Measurements from ENCODE around the gene GHRH. TPM values are rescaled to one million over a fixed set of nuclear protein-coding genes. Genes with fewer than 3 reads are reported as not detected.
A peak's percentile ranks its signal among the peaks of the same experiment; 100 is the strongest.

The GHRH gene
- polyA plus RNA-seq, 2 of the 4 experiments (the other 2 are of a cell fraction) = not detected

DNA sequence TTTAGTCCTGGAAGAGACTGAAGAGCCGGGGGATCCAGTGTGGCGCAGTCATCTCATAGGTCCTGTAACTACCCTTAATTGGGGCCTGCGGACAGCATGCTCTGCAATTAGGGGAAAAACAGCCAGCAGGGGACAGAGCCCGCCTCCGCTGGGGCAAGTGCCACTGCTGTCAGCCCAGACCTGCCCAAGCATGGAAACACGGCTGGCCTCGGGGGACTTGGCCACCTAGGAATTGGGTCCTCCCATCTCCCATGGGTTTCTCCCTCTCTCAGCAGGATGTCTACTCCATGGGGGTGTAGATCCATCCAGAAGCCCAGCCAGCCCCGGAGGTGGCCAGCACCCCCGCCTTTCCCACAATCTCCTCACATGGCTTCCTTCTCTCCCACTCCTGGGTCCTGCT lies 3.6 kb downstream of the GHRH start (continued):
- TF ChIP-seq, protein P1, sequence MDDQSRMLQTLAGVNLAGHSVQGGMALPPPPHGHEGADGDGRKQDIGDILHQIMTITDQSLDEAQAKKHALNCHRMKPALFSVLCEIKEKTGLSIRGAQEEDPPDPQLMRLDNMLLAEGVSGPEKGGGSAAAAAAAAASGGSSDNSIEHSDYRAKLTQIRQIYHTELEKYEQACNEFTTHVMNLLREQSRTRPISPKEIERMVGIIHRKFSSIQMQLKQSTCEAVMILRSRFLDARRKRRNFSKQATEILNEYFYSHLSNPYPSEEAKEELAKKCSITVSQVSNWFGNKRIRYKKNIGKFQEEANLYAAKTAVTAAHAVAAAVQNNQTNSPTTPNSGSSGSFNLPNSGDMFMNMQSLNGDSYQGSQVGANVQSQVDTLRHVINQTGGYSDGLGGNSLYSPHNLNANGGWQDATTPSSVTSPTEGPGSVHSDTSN (IDR thresholded peaks at IDR 0.05) = no peak
- no peak for TF ChIP-seq MYC (IDR thresholded peaks at IDR 0.05; ENCODE audit: borderline replicate concordance, low read length)

DNA sequence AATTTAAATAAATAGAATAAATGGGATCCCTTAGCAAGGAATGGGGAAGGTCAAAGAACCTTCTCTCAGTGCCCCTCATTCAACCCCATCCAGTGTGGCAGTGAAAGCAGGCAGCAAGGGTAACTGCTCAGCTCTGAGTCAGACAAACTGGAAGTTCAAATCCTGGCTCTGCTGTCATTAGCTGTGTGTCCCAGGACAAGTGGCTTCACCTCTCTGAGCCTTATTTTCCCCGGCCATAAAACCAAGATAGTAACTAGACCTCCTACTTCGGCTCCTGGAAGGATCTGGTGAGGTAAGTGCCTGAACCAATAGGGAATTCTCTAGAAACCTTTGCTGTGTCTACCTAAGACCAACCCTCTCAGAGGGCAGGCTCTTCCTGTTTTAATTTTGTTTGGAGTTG lies 4.1 kb downstream of the GHRH start:
- H3K4me1 ChIP-seq = no peaks in the 10 kb centered on the region
- no peak overlapping the region for H3K4me3 ChIP-seq
- ChIA-PET CTCF (interaction anchor here (1.3 to 3.4 kb wide), 3 partner anchors 8 to 19 kb away, joined by 4 to 23 read pairs (median 5); no protein-coding TSS in a partner anchor), POLR2A (no interaction called here)
- no peak overlapping the region for H3K27ac ChIP-seq
- H3K9me3 ChIP-seq = no peaks in the 10 kb centered on the region
- no peak overlapping the region for H3K4me2 ChIP-seq
- 38% methylated on average over 2 of the region's 2 CpGs for WGBS (ENCODE audit: missing lambda C conversion rate)
- TF ChIP-seq RFX5 (IDR thresholded peaks at IDR 0.05) (no peak), ZFP36 (IDR thresholded peaks at IDR 0.05; ENCODE audit: borderline replicate concordance, partially characterized antibody) (peak; percentile 32), ZC3H11A (IDR thresholded peaks at IDR 0.05) (no peak)
- no peak for DNase-seq (ENCODE audit: low read depth in 1 of 2, low spot score in 1 of 2)
- FAIRE-seq = no peak
- no peak for ATAC-seq

DNA sequence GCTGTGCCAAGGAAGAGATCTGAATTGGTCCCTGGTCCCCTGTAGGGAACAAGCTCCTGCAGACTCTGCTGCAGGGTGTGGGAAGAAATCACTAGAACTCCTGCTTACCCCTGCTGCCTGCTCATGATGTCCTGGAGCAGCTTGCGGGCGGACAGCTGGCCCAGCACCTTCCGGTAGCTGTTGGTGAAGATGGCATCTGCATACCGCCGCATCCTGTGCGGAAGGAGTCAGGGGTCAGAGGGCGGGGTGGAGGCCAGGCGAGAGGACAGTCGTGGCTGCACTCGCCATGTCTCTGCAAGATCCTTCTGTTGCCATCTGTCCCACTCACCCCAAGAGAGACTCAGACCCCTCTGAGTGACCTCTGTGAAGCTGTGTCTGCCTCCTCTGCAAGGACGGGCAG lies 5.3 kb downstream of the GHRH start:
- 79% methylated on average over 11 of the region's 11 CpGs for WGBS (ENCODE audit: missing lambda C conversion rate)
- Histone ChIP-seq H3K4me1 (no peaks in the 10 kb centered on the region), H3K4me2 (no peak overlapping the region), H3K4me3 (no peak overlapping the region), H3K9me3 (no peaks in the 10 kb centered on the region), H3K27ac (no peak overlapping the region)
- ATAC-seq (no peak), FAIRE-seq (no peak), DNase-seq (ENCODE audit: low read depth in 1 of 2, low spot score in 1 of 2) (no peak)
- ChIA-PET POLR2A (no interaction called here), CTCF (interaction anchor here (0.6 to 3.4 kb wide), 10 partner anchors 9 to 308 kb away, joined by 3 to 23 read pairs (median 4); no protein-coding TSS in a partner anchor)
- no peak for TF ChIP-seq POLR2A (IDR thresholded peaks at IDR 0.05; ENCODE audit: low read length)
- TF ChIP-seq EHF (CRISPR knock-in tag; IDR thresholded peaks at IDR 0.05) = no peak
- no peak for TF ChIP-seq ESRRA (IDR thresholded peaks at IDR 0.05; ENCODE audit: borderline replicate concordance, low read length)
- no peak for TF ChIP-seq CHD4 (IDR thresholded peaks at IDR 0.05; ENCODE audit: borderline replicate concordance)
- no peak for TF ChIP-seq JUN (IDR thresholded peaks at IDR 0.05)
- TF ChIP-seq, protein P2, sequence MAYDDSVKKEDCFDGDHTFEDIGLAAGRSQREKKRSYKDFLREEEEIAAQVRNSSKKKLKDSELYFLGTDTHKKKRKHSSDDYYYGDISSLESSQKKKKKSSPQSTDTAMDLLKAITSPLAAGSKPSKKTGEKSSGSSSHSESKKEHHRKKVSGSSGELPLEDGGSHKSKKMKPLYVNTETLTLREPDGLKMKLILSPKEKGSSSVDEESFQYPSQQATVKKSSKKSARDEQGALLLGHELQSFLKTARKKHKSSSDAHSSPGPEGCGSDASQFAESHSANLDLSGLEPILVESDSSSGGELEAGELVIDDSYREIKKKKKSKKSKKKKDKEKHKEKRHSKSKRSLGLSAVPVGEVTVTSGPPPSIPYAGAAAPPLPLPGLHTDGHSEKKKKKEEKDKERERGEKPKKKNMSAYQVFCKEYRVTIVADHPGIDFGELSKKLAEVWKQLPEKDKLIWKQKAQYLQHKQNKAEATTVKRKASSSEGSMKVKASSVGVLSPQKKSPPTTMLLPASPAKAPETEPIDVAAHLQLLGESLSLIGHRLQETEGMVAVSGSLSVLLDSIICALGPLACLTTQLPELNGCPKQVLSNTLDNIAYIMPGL (CRISPR knock-in tag; IDR thresholded peaks at IDR 0.05; ENCODE audit: borderline replicate concordance) = no peak
- no peak for TF ChIP-seq EHMT2 (IDR thresholded peaks at IDR 0.05; ENCODE audit: low read depth)
- TF ChIP-seq JUNB (IDR thresholded peaks at IDR 0.05) = no peak
- no peak for TF ChIP-seq PHF8 (IDR thresholded peaks at IDR 0.05; ENCODE audit: borderline replicate concordance, low read depth)
- TF ChIP-seq CBX8 (IDR thresholded peaks at IDR 0.05) = no peak
- TF ChIP-seq, protein P3, sequence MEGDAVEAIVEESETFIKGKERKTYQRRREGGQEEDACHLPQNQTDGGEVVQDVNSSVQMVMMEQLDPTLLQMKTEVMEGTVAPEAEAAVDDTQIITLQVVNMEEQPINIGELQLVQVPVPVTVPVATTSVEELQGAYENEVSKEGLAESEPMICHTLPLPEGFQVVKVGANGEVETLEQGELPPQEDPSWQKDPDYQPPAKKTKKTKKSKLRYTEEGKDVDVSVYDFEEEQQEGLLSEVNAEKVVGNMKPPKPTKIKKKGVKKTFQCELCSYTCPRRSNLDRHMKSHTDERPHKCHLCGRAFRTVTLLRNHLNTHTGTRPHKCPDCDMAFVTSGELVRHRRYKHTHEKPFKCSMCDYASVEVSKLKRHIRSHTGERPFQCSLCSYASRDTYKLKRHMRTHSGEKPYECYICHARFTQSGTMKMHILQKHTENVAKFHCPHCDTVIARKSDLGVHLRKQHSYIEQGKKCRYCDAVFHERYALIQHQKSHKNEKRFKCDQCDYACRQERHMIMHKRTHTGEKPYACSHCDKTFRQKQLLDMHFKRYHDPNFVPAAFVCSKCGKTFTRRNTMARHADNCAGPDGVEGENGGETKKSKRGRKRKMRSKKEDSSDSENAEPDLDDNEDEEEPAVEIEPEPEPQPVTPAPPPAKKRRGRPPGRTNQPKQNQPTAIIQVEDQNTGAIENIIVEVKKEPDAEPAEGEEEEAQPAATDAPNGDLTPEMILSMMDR (IDR thresholded peaks at IDR 0.05) = no peak
- no peak for TF ChIP-seq CEBPB (IDR thresholded peaks at IDR 0.05)
